NCI-H2196 (cell line): ENCODE data around the gene FOXK1.

ENCODE experiments used
- DNase-seq: peaks from one replicate; lab custom pipeline; 2025; ENCODE audit not compliant: unreplicated experiment; lab: John Stamatoyannopoulos, UW

Gene FOXK1

DNA sequence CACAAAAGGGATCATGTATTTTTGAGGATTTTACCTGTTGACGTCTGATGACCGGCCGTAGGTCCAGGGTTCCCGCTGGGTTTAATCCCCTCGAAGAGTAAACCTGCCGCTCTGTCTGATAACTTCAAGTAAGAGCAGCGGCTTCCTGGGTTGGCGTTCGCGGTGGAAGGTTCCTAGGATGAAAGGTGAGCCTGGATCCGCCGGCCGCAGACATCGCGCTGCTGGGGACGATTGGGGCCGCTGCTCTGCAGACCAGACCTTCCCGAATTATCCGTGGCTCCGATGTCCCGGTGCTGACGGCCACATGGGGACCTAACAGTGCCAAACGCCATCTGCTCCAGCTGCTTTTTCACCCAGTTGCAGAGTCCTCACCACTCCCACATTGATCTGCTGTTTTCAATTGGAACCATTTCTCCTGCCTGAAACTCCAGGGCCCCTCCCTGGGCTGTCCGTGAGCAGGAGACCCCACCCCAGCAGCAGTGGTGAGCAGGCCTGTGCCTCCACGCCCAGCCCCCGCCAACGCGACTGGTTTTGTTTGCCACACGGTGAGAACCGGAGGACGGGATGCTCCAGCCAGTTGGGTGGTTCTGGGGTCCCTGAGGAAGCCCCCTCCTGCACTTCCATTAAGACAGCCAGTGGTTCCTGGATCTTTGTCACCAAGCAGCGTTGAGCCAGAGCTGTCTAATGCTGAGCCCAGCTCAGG lies 81.1 kb downstream of the FOXK1 start:
- no peak for DNase-seq

DNA sequence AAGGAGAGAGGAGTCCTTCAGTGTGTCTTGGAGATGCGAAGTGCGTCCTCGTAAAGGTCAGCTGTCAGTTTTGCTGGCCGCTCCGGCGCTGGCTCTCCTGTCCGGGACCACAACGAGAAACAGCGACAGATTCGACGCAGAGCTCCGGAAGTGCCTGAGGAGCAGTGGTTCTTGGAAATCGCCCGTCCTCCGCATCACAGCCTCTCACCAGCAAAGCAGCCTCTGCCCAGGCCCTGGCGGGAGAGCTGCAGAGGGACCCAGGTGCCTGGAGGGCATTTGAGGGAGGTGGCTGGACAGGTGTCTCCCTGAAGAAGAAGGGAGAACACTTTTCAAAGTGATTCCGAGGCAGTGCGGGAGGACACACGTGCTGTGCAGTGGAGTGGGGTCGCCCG lies 81.7 kb downstream of the FOXK1 start:
- no peak for DNase-seq

DNA sequence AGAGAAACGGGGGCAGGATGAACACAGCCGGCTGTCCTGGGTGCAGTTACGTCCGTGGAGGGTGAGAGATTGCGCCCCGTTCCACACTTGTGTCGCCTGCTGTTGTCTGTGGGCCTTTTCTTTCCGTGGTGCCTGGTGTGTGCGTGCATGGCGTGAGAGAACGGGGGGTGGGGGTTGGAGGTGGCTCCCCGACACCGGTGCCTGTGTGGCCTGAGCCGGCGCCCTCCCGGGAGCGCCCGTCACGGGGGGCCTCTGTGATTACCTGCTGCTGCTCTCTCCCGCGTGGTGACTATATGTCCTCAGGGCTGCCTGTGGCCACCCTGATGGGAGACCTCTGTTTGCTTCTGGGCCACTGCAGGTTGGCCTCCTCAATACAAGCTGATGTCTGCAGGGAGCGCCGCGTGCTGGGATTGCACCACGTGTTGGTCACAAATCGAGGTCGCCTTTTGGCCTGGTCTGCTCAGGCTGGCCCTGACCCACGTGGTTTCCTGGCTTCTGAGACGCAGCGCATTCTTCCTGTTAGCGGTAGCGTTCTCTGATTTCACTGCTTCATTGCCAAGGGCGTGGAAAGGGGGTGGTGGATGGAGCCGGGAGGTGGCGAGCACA lies 82.4 kb downstream of the FOXK1 start:
- DNase-seq, result no peak

DNA sequence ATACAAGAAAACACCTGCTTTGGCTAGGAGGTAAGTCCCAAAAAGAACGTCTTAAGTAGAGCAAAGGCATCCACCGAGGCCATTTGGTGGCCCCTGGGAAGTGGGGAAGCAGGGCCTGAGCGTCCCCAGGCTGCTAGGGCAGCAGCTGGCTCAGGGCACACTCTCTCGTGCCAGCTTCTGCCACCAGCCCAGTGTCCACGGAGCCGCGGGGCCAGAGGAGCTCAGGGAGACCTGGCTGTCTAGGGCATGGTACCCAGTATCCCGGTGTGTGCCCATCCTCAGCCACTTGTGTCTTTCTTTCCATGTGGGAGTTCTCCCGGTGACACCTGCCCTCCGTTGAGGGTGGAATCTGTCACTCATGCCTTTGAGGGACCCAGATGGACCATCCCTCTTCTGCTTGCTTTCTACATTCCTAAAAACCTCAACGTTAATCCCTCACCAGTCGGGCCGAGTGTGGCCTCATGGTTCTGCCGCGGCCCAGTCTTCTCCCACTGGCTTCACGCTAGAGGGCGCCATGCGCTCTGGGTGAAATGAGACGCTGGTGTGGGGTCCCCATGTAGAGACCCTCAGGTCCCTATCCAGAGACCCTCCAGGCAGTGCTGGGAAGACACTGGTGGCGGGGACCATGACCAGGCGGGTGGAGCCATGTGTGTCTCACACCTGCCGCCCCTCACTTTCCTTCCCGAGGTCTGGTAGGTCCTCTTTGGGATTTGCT lies 83.8 kb downstream of the FOXK1 start:
- DNase-seq, result no peak

DNA sequence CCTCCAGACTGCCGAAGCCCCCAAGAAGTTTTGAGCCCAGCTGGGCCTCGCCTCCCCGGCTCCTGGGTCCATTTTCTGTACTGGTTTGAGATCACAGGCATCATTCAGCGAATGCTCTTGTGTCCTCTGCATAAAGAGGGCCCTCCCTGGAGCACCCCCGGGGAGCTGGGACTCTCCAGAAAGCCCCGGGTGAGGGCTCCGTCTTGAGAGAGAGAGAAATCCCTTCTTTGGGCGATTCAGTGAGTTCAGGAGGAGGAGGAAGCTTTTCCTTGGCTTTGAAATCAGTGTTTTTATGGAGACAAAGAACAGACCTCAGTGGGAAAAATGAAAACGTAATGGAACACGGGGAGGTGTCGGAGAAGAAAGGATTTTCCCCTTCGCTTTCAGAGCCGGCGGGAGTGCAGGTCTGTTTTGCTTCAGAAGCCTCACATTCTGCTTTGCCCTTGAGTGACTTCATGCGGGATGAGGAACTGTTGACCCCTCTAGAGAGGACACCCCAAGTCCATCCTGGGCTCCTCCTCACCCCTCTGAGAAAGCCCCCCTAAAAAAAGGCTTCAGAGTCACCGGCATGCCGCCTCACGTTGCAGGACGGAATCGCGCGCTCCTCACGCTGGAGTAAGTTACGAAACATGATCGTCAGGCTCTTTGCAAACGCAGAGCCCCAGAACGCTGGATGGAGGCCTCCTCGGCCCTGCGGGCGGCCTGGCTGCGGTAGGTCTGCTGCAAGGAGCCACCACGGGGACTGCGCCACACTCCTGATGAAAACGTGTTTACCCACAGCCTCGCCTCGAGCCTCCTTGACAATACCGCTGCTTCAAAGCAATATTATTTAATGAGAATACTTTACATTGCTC lies 84.8 kb downstream of the FOXK1 start:
- DNase-seq, result no peak

DNA sequence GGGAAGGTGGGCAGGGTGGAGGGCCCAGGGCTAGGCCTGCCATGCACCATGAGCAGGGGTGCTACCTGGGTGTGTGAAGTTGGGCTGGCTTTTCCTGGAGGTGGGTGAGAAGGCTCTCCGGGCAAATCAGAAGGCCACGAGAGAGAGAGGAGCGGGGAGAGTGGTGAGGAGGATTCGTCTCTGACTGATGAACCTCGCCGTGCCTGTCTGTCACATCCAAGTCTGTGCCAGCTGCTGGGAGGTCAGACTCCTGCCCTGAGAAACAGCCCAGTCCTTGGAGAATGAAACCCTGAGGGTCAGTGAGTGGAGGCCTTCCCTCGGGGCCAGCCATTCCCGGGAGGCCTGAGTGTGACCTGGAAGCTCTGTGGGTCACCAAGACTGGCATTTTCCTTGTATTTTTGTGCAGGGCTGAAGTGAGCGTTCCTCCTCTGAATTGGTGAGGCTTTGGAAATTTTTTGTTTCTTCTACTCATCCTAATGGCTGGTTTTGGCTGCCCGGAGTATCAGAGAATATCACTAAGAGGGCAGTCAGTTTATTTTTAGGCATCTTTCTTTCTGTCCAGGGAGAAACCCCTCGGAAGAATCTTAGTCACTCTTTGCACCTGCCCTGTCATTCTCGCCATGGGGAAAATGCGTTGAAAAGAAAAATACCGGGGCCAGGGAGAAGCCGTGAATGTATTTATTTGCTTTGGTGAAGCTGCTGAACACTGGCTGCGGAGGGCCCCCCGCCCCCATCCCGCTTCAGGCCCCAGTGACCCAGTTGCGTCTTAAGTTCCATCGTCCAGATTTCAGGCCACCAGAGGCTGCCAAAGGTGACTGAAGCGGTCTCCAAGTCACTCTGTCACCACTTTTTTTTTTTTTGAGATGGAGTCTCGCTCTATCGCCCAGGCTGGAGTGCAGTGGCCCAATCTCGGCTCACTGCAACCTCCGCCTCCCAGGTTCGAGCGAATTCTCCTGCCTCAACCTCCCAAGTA lies 86.8 kb downstream of the FOXK1 start:
- no peak for DNase-seq

DNA sequence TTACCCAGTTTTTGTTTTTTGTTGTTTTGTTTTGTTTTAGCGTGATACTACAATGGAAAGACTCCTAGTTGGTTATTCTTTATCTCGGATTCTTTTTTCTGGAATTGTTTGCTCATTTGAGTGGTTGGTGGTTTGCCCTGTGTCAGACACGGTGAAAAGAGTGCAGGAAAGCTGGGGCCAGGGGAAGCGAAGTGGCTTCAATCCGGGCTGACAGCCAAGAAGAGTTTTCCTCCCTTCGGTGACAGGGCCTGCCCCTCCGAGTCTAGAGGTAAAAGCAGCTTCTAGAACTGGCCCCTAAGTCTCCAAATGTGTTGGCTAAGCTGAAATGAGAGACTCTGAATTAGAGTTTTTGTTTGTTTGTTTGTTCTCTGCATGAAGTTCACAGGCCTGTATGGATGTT lies 87.7 kb downstream of the FOXK1 start:
- peak; percentile 27 for DNase-seq

DNA sequence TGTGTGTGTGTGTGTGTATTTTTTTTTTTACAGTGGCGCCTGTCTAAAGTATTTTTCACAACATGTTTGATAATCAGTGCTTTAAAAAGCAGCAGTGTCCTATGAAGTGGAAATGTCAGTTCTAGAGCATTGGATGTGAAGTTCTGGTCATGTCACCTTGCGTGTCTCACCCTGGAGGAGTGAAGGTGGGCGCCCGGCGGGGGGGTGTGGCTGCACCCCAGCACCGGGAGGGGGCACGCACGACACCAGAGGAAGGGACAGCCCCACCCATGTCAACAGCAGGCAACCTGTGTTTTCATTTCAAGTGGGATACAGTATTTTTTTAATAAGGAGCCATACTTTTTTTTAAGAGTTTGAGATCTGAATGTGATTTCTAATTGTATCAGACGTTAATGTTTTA lies 88.8 kb downstream of the FOXK1 start:
- no peak for DNase-seq

DNA sequence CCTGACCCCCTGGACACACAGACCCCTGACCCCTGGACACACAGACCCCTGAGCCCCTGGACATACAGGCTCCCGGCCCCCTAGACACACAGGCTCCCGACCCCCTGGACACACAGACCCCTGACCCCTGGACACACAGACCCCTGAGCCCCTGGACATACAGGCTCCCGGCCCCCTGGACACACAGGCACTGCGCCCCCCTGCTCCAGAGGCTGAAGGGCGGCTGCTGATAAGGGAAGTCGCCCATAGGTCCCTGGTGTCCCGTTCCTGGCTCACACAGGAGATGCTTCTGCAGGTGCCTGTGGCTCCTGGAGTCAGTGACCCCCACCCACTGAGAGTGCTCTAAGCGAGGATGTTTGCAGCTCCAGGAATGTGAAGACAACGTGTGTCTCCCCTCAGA lies 89.6 kb downstream of the FOXK1 start:
- DNase-seq, result no peak

DNA sequence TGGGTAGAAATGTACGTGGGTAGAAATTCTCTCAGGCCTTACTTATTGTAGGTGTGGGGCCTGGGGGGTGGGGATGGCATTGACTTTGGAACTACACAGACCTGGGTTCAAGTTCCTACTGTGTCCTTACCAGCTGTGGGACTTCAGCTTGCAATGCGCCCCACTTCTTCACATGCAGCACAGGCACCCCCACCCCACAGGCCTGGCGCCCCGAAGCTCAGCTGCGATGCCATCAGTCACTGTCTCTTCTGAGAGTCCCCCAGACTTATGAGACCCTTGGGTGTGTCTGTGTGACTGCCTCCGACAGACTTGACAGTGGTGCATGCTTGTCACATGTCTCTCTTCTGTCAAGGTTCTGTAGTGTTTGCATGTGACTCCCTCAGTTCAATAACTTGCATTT lies 90.2 kb downstream of the FOXK1 start:
- DNase-seq, result no peak

DNA sequence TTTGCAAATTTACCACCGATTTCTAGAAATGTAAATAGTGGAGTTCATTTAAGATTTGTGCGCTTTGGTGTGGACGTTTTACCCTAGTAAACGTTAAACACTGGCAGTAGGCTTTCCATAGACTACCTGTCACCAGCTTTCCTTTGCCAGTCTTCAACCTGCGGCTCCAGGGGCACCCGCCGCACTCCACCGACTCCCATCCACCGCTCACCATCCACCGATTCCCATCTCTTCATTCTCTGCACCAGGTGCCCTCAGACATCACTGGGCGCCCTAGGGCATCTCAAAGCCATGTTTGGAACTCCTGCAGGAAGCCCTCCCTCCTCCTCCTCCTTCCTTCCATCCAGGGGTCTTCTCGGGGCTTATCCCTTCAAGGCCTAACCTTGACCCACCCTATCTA lies 91.9 kb downstream of the FOXK1 start:
- DNase-seq, result no peak

DNA sequence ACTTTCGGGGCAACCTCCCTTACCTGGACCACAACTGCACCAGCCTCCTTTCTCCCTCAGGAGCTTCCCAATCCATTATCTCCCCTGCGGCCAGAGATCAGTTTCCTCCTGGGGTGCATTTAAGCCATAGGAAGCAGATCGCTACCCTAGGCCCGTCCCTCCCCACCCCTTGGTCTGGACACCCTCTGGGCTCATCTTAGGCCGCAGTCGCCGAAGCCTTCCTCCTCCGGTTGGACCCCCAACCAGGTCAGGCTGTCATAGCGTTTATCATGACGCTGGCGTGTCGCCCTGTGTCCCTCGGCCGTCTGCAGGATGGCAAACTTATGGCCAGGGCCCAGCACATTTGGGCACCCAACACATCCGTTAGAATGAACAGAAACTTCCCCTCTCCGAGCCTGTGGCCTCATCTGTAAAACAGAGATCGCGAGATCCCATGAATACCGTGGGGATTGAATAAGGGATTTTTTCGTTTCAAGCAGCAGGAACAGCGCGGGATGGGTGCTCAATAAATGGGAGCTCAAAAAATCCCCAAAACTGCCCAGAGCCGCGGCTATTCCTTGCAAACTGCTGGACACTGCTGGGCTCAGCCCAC lies 92.7 kb downstream of the FOXK1 start:
- DNase-seq, result peak; percentile 52

DNA sequence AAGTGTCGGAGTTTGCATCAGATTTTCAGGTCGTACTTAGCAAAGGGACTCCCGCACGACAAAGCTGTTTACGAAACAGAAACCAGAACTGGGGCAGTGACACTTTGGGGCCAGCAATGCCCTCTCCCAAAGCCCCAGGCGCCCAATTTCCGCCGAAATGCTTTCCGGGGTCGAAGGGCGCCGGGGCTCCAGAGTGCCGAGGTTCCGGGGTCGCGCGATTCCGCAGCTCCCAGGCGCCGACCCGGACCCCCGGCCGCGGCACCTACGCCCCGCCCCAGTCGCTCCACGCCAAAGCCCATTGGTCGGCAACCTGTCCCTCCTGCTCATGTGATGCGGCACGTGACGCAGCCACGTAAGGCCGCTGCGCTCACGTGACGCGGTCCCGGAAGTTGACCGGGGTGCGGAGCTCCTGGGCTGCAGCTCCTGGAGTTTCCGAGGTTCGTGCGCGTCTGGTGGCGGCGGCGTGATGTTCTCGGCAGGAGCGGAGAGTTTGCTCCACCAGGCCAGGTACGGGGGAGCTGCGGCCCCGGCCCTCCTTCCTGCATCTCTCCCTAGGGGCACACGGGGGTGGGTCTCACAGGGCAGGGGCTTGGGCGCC lies 93.3 kb downstream of the FOXK1 start, which contains the start of gene AP5Z1:
TSS of gene AP5Z1 (plus strand) at position 374 of the 598 bp plus-strand sequence. CDS start at position 467, 93 bp downstream.
- peak; percentile 95 for DNase-seq

DNA sequence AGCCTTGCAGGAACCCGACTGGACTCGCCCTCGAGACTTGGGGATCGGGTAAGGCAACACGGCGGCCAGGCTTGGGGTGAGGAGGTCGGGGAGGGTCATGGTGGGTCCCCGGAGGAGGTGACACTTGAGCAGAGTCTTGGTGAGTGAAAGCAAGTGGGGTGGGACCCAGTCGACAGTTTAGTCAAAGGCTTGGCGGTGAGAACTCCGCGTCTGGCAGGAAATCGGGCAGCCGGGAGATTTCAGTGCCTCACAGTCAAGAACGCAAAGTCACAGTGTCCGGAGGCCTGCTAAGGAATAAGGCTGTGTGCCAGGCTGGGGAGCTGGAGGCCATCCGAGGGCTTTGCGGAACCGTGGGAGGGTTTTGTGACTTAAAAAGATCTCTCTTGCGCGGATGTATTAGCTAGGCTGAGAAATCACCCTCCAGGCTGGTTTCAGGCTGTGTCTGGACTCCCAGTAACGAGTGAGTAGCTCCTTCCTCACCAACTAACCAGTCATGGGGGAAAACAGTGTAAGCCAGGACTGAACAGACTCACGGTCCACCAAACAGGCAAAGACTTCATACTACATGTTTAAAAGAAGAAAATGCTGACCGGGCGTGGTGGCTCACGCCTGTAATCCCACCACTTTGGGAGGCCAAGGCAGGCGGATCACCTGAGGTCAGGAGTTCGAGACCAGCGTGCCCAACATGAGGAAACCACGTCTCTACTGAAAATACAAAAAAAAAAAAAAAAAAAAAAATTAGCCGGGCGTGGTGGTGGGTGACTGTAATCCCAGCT lies 93.9 kb downstream of the FOXK1 start:
- DNase-seq, result peak; percentile 10

DNA sequence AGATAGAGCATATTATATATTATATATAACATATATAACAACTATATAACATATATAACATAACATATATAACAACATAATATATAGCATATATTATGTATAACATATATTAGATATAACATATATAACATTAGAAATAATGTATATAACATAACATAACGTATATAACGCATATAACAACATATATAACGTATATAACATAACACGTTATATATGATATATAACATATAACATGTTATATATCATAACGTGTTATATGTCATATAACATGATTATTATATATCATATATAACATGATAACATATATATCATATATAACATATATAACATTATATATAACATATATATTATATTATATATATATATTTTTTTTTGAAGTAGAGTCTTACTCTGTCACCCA lies 97.0 kb downstream of the FOXK1 start:
- DNase-seq, result no peak

DNA sequence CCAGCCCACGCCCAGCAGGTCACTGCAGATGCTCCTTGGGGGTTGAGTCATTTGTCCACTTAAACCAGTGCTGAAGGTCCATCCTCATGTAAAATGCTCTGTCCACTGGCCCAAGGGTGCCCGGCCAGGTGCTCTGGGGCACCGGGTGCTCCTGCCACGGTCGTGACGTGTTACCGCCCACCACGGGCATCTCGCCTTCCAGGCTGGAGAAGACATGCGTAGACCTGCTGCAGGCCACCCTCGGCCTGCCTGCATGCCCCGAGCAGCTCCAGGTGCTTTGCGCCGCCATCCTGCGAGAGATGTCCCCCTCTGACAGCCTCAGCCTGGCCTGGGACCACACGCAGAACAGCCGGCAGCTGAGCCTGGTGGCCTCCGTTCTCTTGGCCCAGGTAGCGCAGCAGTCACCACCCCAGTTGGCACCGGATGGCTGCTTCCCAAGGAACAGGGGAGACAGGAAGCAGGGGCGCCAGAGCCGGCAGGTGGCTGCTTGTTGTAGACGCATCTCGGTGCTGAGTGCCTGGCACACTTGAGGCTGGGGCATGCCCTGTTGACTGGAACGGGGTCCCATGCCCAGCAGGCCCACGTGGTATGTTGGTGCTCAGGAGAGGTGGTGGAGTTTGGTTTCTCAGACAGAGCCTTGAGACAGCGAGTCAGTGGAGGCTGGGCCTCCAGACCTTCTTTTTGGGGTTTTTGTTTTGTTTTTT lies 99.4 kb downstream of the FOXK1 start:
- DNase-seq, result no peak

DNA sequence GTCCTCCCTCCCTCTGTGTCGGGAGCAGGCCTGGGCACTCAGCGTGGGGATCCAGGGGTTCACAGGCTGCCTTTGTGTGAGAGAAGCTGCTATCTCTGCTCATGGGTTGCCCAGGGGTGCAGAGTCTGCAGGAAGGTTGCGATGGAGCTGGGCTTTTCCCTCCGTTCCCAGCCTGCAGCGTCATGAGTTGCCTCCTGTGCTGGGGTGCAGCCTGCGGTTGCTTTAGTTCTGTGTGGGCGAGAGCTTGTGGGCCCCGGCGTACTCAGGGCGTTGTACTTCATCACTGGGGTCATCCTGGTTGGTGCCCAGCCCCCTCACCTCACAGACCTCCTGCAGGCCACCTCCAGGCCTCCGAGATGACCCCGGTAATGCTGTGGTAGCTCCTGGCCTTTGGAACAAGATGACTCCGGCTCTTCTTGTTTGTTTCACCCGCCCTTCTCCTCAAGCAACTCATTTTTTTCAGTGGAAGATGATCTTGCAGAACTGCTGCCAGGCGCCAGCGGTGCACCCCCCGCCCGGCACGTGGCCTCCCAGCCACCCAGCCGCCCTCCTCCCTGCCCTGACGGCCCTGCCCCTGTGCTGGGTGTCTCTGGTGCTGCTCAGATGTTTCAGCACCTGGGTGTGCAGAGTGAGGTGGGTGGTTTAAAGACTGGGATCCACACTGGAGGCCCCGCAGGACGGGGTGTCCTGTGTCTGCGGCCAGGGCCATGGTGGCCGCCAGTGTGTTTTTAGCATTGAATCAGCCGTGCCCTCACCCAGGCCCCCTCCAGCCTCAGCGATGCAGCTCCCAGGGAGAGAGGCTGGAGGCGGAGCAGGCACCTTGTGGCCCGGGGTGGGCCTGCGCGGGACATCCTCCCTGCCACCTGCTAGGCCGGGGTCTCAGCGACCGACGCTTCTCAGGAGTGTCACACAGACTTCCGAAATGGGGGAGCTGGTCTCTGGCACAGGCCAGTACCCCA lies 100.5 kb downstream of the FOXK1 start:
- DNase-seq, result no peak
